ENCODE results near the gene FAM156A.
"Not testable (repeated sequence)": the region's sequence is repeated elsewhere in the genome, so short reads cannot be mapped to it uniquely, and the experiment has no call there.

FAM156A gene, protein sequence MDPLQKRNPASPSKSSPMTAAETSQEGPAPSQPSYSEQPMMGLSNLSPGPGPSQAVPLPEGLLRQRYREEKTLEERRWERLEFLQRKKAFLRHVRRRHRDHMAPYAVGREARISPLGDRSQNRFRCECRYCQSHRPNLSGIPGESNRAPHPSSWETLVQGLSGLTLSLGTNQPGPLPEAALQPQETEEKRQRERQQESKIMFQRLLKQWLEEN

DNA sequence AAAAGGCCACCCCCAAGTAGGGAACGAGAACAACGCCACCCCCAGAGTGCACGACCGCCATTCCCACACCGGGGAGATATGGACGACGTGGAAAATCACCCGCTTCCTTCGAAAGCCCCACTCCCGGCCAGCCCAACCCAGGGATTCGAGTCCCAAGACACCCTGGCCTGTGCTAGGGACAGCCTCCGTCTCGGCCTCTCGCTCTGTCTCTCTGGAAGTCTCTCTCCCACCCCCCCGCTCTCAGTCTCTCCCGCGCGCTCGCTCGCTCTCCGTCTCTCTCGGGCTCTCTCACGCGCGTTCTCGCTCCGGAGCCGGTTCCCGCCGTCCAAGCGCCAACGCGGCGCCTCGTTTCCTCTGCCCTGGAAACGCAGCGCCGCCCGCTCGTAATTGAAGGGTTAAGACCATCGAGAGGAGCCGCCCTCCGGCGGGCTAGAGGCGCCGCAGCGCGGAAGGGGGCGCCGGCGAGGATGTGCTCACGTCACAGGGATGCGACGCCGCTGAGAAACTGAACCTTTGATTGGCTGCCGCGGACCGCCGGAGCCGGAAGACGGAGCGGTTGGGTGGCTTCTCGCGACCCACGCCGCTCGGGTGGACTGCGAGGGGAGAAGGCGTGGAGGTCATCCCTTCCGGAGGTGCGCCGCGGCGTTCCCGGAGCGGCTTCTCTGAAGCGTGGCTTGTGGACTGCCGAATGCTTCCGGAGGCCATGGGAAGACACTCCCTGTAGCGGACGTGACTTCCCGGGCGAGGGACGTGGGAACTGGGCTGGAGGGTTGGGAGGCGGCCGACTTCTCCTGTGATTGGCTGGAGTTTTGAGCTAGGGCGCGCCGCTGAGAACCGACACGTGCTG is at the start of gene FAM156A:
Gene FAM156A (minus strand): TSS at position 406 of the 847 bp plus-strand sequence. CDS start 9,930 bp downstream, outside the sequence.
- not testable (repeated sequence) for DNase-seq

DNA sequence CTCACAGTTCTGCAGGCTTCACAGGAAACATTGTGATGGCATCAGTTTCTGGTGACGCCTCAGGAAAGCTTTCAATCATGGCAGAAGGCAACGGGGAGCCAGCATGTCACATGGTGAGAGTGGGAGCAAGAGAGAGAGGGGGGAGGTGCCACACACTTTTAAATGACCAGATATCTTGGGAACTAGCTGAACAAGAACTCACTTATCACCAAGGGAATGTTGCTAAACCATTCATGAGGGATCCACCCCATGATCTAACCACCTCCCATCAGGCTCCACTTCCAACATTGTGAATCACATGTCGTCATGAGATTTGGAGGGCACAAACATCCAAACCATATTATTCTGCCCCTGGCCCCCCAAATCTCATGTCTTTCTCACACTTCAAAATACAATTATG is 47.0 kb upstream of the FAM156A start:
- DNase-seq: no peak

DNA sequence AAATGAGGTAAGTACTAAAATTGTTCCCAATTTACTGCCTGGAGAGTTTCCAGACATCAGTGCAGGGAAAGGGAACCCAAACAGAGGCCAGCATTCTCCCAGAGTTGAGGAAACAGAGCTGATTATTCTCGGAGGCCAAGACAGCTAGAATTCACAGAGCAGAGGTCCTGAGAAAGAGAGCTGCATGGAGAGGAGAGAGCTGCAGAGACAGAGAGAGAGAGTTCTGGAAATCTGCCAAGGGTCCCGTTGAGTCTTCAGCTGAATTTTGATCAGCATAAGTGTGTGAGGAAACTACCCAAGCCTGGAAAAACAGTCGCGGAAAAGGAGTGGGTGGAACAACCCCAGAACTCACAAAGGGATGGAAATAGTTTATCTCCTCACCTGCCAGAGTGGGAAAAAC is 46.5 kb upstream of the FAM156A start:
- no peak for DNase-seq

DNA sequence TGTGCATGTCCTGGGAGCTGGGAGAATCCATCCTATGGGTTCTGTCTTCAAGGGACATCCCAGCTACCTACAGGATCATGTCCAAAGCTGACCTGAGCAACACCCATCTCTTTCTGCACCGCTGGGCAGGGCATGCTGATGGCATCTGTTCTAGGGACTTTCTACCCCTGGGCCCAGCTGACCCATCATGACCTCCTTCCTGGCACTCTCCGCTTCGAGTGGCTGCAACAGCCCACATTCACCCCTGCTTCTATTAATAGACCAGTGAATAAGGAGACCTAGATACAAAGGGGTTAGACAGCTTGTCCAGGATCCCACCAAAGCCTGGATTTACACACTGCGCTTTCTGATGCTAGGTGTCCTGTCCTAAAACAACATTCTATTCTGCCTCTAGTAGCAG is 45.7 kb upstream of the FAM156A start:
- no peak for DNase-seq

DNA sequence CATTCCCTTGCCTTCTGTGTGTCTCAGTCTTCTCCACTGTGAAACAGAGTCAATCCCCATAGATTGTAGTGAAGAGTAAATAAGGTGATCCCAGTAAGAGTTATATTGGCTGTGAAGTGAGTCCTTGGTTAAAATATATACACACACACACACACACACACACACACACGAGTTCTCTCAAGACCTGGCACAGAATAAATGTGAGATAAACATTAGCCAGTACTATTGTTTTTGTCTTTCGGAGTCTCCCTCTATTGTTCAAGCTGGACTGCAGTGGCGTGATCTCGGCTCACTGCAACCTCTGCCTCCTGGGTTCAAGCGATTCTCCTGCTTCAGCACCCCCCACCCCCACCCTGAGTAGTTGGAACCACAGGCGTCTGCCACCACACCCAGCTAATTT is 44.8 kb upstream of the FAM156A start:
- DNase-seq: no peak

DNA sequence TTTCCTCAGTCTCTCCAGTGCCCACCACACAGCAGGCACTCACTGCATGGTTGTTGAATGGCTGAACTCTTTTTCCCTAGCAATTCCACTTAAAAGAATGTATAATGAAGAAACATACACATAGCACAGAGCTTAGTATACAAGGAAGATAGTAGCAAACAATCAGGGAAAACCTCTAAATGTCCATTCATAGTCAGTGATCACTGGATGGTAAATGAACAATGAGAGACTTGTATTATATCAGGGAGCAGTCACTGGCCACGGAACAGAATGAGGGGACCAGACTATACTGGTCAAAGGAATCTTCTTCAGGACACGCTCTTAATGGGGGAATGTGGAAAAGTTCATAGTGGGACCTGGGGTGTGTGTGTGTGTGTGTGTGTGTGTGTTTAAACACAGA is 43.6 kb upstream of the FAM156A start:
- no peak for DNase-seq

DNA sequence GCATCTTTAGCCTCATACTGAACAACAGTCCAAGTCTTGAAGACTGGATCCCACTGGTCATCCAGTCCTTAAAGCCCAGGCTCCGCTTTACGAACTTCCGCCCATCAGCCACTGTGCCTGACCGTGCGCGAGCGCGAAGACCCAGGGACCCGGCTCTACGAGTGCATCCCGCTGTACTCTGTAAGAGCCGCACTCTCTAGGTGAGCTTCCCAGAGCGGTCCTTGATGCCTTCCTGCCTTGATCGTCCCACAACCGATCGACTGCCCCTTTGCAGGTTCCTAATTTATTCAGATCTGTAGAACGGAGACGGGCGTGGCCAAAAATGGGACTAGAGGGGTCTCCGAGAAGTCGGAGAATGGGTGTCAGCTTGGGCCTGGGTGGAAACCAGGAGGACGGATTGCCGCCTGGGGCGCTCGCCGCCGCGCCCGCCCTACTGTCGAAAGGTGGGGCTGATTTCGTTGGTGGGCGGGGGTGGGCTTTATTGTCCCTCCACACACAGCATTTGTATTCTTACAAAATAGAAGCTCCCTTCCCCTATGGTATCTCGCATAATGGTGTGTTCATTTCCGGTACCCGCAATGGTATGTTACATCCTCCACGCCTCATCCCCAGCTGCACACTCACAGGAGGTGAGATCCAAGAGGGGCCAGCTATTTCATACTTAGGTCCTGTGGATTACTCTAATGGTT is 42.3 kb upstream of the FAM156A start:
- DNase-seq: no peak

DNA sequence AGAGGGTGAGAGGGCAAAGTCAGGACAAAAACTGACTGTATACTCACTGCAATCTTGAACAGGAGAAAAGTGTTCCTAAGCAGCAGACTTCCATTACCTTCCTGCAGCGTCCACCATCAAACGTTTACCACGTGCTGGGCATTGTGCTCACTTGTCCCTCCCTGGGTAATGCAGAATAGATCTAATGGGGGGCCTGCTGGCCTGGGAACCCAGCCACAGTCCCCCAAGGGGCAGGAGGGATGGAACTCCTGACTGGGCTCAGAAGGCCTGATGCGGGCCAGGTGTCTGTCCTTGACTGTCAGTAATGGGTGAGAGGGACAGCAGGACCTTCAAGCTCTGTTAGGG is 37.6 kb upstream of the FAM156A start:
- no peak for DNase-seq

DNA sequence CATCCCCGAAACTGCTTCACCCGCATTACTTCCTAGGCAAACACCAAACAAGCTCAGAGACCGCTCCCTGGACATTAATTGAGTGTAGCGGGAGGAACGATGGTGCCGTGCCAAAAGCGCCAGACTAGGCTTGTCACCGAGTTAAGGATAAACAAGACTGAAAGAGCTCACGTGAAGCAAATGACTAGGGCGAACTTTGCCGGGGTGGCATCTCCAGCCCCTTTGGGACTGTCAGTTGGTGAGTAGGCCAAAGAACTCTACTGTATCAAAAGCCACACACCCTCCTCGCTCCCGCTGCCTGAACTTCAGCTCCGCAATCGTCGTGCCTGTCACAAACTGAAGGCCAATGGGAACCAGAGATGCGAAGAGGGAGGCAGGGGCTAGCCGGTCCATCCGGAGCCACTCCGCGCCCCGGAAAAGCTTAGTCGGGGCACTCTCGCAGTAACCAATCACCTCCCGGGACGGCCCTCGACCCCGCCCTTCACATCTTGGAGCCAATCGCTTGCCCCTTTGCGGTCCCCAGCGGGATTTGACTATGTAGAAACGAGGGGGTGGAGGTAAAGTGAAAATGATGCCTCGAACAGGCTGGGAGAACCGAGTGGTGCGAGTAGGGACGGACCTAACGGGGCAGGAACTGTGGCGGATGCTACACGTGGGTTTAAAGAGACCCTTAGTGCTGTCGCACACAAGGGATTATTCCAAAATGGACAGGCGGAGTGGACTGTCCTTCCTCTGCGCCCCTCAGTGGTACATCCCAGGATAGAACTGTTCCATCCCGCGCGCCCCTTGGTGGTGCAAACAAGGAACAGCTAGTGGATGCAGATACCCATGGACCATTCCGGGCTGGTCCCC is 37.0 kb upstream of the FAM156A start:
- DNase-seq: peak; percentile 92

DNA sequence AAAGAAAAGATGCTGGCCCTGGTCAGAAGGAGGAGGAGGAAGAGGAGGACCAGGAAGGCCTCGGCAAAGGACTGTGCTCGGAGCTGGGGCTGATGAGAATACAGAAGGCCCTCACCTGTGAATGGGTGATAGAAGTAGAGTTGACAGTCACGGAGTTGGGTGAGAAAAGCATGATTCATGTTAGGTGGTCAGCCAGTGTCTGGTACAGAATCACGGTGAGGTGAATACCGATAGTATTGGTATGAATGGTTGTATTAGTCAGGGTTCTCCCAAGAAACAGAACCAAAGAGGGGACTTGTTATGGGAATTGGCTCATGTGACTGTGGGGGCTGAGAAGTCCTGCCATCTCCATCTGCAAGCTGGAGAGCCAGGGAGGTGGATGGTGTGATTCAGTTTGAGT is 32.5 kb upstream of the FAM156A start:
- no peak for DNase-seq

DNA sequence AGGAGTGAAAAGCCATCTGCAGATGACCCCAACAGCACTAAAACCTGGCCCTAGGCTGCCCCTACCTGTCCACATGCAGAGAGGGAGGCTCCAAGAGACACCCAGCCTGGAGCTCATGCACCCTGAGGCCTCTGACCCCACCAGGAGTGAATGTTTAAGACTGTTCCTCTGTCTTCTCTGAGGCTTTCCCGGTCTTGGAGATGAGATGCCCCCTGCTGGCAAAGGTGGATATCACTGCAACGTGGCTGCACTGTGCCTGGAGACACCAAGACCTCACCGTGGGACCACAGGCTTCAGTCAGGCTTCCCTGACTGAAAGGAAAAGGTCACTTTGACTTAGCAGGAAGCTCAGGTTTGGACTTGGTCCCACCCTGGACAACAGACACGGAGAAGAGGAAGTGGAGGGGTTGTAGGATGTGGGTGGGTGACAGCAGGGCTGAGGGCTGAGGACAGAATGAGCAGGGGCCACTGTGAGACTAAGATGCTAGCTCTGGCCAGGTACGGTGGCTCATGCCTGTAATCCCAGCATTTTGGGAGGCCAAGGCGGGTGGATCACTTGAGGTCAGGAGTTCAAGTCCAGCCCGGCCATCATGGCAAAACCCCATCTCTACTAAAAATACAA is 31.8 kb upstream of the FAM156A start:
- peak; percentile 19 for DNase-seq

DNA sequence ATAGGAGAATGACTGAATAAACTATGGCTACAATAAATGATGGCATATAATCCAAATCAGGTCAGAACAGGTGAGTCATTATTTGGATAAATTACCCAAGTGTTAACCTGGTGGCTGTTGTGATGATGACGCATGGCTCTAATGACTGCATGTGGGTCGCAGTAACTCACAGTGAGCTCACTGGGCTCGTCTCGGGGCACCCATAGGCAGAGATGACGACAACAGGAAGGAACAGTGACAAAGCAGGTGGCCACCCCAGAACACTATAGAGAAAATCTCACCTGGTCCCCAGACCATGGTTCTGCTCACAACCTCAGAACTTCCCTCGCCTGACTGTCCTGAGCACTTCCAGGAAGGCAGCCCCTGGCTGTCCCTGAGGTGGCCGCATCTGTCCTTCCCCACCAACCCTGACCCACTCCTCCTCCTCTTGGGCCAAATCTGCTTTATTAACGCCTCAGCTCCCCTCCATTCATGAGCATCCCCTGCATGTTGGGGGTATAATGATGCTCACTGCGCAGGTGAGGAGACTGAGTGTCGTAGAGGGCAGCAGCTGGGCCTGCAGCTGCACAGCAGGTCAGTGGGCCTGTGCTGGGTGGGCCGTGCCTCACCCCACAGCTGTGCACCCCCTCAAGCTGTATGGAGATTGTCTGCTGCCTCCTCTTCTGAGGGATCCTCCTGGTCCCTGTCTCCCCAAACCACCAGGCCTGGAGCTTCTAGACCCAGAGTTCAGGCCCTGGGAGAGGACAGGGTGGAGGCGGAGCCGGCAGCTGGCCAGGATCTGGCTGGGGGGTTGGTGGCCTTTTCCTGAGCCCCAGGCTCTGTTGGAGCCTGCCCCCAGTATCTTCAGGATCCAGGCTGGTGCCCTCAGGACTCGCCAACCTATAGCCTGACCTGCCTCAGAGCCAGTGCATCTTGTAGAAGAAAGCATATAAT is 30.9 kb upstream of the FAM156A start:
- DNase-seq: no peak

DNA sequence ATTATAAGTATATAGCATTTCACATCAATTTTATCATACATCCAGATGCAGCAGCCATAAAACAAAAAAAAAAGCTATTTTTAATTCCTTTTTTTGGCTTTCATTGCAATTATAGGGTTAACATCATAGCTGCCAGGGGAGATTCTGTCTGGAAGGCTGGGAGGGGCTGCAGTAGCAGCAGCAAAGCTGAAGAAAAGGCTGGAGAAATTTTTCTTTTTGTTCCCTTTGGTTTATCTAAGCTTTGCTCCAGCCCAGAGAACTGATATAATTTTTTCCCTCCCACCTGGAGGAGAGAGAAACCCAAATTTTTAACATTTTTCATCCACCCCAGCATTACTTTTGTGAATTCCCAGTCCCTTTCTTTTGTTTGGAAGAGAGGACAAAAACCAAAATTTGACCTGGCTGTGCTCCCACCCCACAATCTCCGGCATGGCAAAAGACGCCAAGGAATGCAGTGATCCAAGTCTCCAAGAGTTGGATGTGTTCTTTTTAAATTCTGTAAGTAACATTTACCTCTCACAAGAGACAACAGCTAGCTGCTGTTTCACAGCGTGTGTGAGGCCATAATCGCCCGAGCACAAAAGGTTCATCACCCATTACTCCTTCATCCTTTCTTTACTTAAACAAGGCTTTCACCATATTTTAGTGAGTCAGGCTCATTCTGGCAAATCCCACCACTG is 25.1 kb upstream of the FAM156A start:
- no peak for DNase-seq

DNA sequence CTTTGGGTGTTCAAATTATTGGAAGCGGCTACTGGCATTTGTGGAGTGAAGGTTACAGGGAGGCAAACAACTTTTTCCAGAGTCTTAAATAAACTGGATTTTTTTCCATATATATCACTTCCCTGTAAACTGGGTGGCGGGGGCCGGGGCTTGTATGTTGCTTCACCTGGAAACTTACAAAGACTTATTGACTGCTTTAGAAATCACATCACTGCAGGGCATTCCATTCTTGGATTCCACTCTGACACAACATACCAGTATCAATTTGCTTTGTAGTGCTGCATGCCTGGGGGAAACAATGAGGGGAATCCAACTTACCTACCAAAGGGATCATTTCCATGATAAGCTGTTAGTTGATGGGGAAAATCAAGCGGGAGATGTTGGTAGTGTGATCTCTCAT is 21.7 kb upstream of the FAM156A start:
- no peak for DNase-seq

DNA sequence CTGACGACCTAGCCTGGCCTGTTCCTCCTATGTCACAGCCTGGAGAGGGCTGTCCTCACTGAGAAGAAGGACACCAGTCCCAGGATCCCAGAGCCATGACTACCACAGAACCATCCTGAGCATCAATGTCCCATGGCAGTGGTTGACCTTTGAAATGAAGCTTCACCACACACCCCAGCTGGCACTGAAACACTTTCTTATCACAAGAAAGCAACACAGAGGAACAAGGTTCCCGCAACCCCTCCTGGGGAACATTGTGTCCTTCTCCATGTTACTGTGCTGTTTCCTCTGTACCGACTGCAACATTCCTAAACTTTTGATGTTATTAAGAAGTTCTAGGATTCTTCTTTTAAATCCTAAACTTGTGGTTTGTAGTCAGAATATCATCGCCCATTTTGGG is 21.2 kb upstream of the FAM156A start:
- DNase-seq: no peak

DNA sequence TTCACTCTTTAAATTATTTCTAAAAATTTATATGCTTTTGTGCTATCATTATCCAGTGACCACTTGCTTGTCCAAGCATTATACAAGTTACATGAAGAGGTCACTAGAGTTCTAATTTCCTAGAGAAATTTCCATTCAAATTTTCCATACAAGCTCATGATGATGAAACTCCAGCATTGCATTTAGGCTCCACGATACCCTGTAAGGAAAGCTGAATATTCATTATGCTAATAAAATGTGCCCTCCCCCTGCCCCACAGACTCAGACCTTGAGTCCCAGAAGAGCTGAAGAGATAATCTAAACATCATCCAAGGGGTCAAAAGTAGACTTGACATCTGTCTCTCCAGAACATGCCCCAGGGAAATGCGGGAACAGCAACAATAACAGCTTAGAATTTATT is 19.6 kb upstream of the FAM156A start:
- no peak for DNase-seq

DNA sequence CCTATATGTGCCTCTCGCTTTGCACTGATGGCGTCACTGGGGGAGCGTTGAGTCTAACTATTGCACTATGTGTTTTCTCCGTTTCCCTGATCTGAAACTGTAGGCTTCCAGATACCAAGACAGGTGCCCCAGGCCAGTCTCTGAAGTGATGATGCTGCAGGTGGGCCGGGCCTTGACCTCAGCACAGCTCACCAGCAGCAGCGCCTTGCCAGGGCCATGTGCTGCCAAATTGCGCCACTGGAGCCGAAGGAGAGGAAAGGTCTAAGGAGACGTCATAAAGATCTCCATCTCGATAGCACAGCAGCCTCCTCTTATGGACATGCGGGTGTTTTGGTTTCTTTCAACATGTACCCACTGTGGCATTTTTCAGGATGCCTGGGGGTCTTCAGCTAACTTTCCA is 17.3 kb upstream of the FAM156A start:
- DNase-seq: not testable (repeated sequence)

DNA sequence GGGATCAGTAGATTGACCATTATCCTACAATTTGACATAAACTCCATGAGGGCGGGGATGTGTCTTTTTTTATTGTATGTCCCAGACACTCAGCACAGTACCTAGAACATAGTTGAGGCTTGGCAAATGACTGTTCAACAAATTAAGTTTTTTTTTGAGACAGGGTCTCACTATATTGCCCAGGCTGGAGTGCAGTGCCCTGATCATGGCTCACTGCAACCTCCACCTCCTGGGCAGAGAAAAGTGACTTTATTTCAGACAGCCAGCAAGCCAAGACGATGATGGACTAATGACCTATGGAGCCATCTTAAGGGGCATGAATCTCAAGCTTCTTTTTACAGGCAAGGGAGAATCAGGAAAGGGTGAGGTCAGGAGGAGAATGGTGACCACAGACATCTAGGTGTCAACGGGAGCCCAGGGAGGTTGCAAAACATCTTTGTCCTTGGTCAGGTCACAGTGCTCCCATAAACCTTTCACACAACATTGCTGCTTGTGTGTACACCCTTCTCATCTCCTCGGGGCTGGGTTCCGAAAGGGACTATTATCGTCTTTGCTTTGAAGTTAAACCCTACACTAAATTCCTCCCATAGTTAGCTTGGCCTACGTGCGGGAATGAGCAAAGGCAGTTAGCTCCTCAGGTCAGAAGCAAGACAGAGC is 16.1 kb upstream of the FAM156A start:
- DNase-seq: not testable (repeated sequence)

DNA sequence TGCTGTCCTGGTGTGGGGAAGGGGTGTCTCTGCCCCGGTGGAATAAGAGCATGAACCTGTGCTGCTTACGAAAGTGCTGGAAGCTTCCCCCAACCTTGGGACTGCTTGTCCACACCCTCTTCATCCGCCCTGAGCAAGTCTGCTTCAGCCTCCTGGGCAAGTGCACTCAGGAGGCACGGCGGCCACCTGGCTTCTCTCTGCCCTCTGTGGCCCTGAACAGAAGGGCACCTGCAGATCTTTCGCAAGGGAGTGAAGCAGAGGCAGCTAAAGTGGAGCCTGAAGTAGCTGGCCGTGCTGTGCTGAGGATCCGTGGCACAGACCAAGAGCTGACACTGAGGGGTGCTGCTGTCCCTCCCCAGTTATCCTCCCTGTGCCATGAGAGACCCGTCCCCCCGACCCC is 9.6 kb upstream of the FAM156A start:
- DNase-seq: not testable (repeated sequence)
